ENCODE measurements around the gene ZBTB7C.

The ZBTB7C gene

GRCh38 chr18:48011926-48012465 lies 397.2 kb downstream of the ZBTB7C start:
- no peak overlapping the region for H3K4me3 ChIP-seq (ENCODE audit: low read depth, low read length)

GRCh38 chr18:48010264-48010663 lies 398.9 kb downstream of the ZBTB7C start:
- no peak overlapping the region for H3K4me3 ChIP-seq (ENCODE audit: low read depth, low read length)

GRCh38 chr18:48009116-48009745 lies 400.0 kb downstream of the ZBTB7C start:
- no peak overlapping the region for H3K4me3 ChIP-seq (ENCODE audit: low read depth, low read length)

GRCh38 chr18:48007955-48008701 lies 401.1 kb downstream of the ZBTB7C start:
- H3K4me3 ChIP-seq (ENCODE audit: low read depth, low read length), result peak overlapping the region; percentile 43

GRCh38 chr18:48007381-48007780 lies 401.8 kb downstream of the ZBTB7C start:
- H3K4me3 ChIP-seq (ENCODE audit: low read depth, low read length), result no peak overlapping the region

GRCh38 chr18:48006415-48007175 lies 402.6 kb downstream of the ZBTB7C start:
- no peak overlapping the region for H3K4me3 ChIP-seq (ENCODE audit: low read depth, low read length)

- H3K4me3 ChIP-seq (ENCODE audit: low read depth, low read length), result no peak overlapping the region
Measured at GRCh38 chr18:48004577-48004976, 404.6 kb downstream of the ZBTB7C start.

- H3K4me3 ChIP-seq (ENCODE audit: low read depth, low read length), result no peak overlapping the region
Measured at GRCh38 chr18:48003426-48004349, 405.5 kb downstream of the ZBTB7C start.

GRCh38 chr18:48002933-48003365 lies 406.2 kb downstream of the ZBTB7C start:
- no peak overlapping the region for H3K4me3 ChIP-seq (ENCODE audit: low read depth, low read length)

- no peak overlapping the region for H3K4me3 ChIP-seq (ENCODE audit: low read depth, low read length)
Measured at GRCh38 chr18:48000701-48001100, 408.5 kb downstream of the ZBTB7C start.

- no peak overlapping the region for H3K4me3 ChIP-seq (ENCODE audit: low read depth, low read length)
Measured at GRCh38 chr18:47999801-48000248, 409.4 kb downstream of the ZBTB7C start.

- H3K4me3 ChIP-seq (ENCODE audit: low read depth, low read length), result no peak overlapping the region
Measured at GRCh38 chr18:47997338-47997780, 411.8 kb downstream of the ZBTB7C start.

GRCh38 chr18:47996091-47996541 lies 413.1 kb downstream of the ZBTB7C start:
- H3K4me3 ChIP-seq (ENCODE audit: low read depth, low read length), result no peak overlapping the region

- no peak overlapping the region for H3K4me3 ChIP-seq (ENCODE audit: low read depth, low read length)
Measured at GRCh38 chr18:47995654-47996053, 413.5 kb downstream of the ZBTB7C start.

GRCh38 chr18:47993409-47993808 lies 415.8 kb downstream of the ZBTB7C start:
- H3K4me3 ChIP-seq (ENCODE audit: low read depth, low read length), result no peak overlapping the region

GRCh38 chr18:47992976-47993375 lies 416.2 kb downstream of the ZBTB7C start:
- no peak overlapping the region for H3K4me3 ChIP-seq (ENCODE audit: low read depth, low read length)

- H3K4me3 ChIP-seq (ENCODE audit: low read depth, low read length), result no peak overlapping the region
Measured at GRCh38 chr18:47992266-47992665, 416.9 kb downstream of the ZBTB7C start.

- H3K4me3 ChIP-seq (ENCODE audit: low read depth, low read length), result no peak overlapping the region
Measured at GRCh38 chr18:47990981-47991380, 418.2 kb downstream of the ZBTB7C start.

- no peak overlapping the region for H3K4me3 ChIP-seq (ENCODE audit: low read depth, low read length)
Measured at GRCh38 chr18:47987388-47987699, 421.8 kb downstream of the ZBTB7C start.

- H3K4me3 ChIP-seq (ENCODE audit: low read depth, low read length), result no peak overlapping the region
Measured at GRCh38 chr18:47986620-47987387, 422.4 kb downstream of the ZBTB7C start.

Data from iPS-11a (cell line).